ENCODE measurements around the gene ABCD2. TPM values are rescaled to one million over a fixed set of nuclear protein-coding genes. Genes with fewer than 3 reads are reported as not detected.
"Not testable (repeated sequence)": the region's sequence is repeated elsewhere in the genome, so short reads cannot be mapped to it uniquely, and the experiment has no call there.

The ABCD2 gene
- total and polyA plus RNA-seq, 4 donors: 4.0 to 21.2 (median 8.9) TPM

- Histone ChIP-seq H3K27me3 (ENCODE audit: control insufficient read depth, insufficient read depth, low read length) (no peaks in the 10 kb centered on the region), H3K27ac (ENCODE audit: low read depth, low read length) (no peak overlapping the region), H3K36me3 (ENCODE audit: control insufficient read depth, insufficient read depth, low read length) (no peaks in the 10 kb centered on the region), H3K9me3 (ENCODE audit: control insufficient read depth, insufficient read depth, low read length) (no peaks in the 10 kb centered on the region), H3K4me3 (ENCODE audit: low read depth, low read length) (no peak overlapping the region), H3K4me1 (ENCODE audit: control insufficient read depth, insufficient read depth, low read length) (no peaks in the 10 kb centered on the region)
- DNase-seq (ENCODE audit: low read depth in 4 of 6, low spot score in 6 of 6): no peak
- 85% methylated on average over 16 of the region's 20 CpGs for WGBS (ENCODE audit: insufficient coverage)
These were observed 6.6 kb upstream of the ABCD2 start for GRCh38 chr12:39626033-39626814.

GRCh38 chr12:39623919-39624318 is 4.3 kb upstream of the ABCD2 start:
- no peaks in the 10 kb centered on the region for H3K27me3 ChIP-seq (ENCODE audit: control insufficient read depth, insufficient read depth, low read length)
- no peak overlapping the region for H3K27ac ChIP-seq (ENCODE audit: low read depth, low read length)
- H3K4me1 ChIP-seq (ENCODE audit: control insufficient read depth, insufficient read depth, low read length): no peaks in the 10 kb centered on the region
- no CpG with 5 or more reads among the region's 1 CpG for WGBS (ENCODE audit: insufficient coverage)
- H3K9me3 ChIP-seq (ENCODE audit: control insufficient read depth, insufficient read depth, low read length): no peaks in the 10 kb centered on the region
- no peak overlapping the region for H3K4me3 ChIP-seq (ENCODE audit: low read depth, low read length)
- no peaks in the 10 kb centered on the region for H3K36me3 ChIP-seq (ENCODE audit: control insufficient read depth, insufficient read depth, low read length)
- no peak for DNase-seq (ENCODE audit: low read depth in 4 of 6, low spot score in 6 of 6)

DNA sequence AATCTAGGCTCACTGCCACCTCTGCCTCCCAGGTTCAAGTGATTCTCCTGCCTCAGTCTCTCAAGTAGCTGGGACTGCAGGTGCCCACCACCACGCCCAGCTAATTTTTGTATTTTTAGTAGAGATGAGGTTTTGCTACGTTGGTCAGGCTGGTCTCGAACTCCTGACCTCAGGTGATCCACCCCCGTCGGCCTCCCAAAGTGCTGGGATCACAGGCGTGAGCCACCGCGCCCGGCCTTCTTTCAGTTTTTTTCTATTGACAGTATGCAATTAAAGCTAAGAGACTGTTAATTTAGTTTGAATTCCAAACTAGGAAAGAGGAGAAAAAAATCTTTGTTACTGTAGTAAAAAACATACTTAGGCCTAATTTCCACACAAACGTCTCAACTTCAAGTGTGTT is 3.6 kb upstream of the ABCD2 start:
- H3K4me3 ChIP-seq (ENCODE audit: low read depth, low read length); H3K27me3 ChIP-seq (ENCODE audit: control insufficient read depth, insufficient read depth, low read length); H3K27ac ChIP-seq (ENCODE audit: low read depth, low read length); DNase-seq (ENCODE audit: low read depth in 4 of 6, low spot score in 6 of 6); H3K9me3 ChIP-seq (ENCODE audit: control insufficient read depth, insufficient read depth, low read length); H3K4me1 ChIP-seq (ENCODE audit: control insufficient read depth, insufficient read depth, low read length); H3K36me3 ChIP-seq (ENCODE audit: control insufficient read depth, insufficient read depth, low read length): not testable (repeated sequence)
- WGBS (ENCODE audit: insufficient coverage): 84% methylated on average over 3 of the region's 10 CpGs

DNA sequence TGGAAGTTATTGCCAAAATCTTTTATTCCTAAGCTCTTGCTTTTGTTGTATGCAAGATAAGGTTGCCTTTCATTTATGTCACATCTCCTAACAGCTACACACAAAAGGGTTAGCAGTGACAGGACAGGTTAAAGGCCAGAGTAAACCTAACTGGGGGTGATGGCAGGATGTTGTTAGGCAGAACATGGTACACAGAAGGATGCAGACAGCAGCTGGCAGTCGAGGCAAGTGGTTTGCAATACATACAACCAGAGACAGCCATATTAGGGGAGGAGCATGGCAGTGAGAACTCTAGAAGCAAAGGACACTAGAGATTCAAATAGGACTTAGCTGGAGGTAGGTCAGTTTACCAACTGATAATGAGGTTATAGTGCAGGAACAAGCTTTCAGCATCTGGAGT is 2.7 kb upstream of the ABCD2 start:
- H3K4me1 ChIP-seq (ENCODE audit: control insufficient read depth, insufficient read depth, low read length): no peaks in the 10 kb centered on the region
- no peak overlapping the region for H3K4me3 ChIP-seq (ENCODE audit: low read depth, low read length)
- no peaks in the 10 kb centered on the region for H3K27me3 ChIP-seq (ENCODE audit: control insufficient read depth, insufficient read depth, low read length)
- no peak for DNase-seq (ENCODE audit: low read depth in 4 of 6, low spot score in 6 of 6)
- WGBS (ENCODE audit: insufficient coverage): no CpG with 5 or more reads among the region's 1 CpG
- no peaks in the 10 kb centered on the region for H3K9me3 ChIP-seq (ENCODE audit: control insufficient read depth, insufficient read depth, low read length)
- no peaks in the 10 kb centered on the region for H3K36me3 ChIP-seq (ENCODE audit: control insufficient read depth, insufficient read depth, low read length)
- no peak overlapping the region for H3K27ac ChIP-seq (ENCODE audit: low read depth, low read length)

- Histone ChIP-seq H3K27ac (ENCODE audit: low read depth, low read length) (no peak overlapping the region), H3K9me3 (ENCODE audit: control insufficient read depth, insufficient read depth, low read length) (no peaks in the 10 kb centered on the region), H3K27me3 (ENCODE audit: control insufficient read depth, insufficient read depth, low read length) (no peaks in the 10 kb centered on the region), H3K4me3 (ENCODE audit: low read depth, low read length) (no peak overlapping the region), H3K36me3 (ENCODE audit: control insufficient read depth, insufficient read depth, low read length) (no peaks in the 10 kb centered on the region), H3K4me1 (ENCODE audit: control insufficient read depth, insufficient read depth, low read length) (no peaks in the 10 kb centered on the region)
- no peak for DNase-seq (ENCODE audit: low read depth in 4 of 6, low spot score in 6 of 6)
These were observed 2.1 kb upstream of the ABCD2 start for GRCh38 chr12:39621670-39622069.

DNA sequence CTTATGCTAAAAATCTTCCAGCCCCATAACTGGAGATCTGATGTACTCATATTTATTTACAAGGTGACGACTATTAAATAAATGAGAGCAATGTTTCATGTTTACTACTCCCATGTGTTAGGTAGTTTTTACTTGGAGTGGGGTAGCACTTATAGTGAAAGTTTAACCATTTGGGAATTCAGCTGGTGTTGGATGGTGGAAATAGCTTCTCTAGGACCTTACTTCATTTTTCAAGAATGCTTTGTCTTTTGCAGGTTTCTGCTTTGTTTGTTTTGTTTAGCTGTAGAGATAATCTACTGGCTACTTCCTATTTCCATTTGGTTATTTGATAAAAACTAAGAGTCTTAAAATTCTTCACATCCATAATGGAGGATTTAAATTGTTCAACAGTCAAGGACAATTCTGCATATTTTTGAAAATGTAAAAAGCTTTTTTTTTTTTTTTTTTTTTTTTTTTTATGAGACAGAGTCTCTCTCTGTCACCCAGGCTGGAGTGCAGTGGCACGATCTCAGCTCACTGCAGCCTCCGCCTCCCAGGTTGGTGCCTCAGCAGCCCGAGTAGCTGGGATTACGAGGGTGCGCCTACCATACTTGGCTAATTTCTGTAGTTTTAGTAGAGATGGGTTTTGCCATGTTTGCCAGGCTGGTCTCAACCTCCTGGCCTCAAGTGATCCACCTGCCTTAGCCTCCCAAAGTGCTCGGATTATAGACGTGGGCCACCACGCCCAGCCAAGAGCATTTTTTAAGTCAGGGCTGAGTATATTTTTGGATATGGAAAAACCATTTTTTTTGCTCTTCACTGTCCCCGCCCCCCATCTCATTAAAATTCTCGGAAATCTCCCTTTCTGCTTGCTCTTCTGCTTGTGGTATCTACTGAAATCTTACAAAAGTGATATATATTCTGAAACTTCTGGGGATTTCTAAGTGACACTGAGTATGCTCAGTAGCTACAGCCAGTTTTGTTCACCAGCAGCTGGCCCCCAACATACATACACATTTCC is 1.4 kb upstream of the ABCD2 start:
- peak overlapping the region; percentile 92 for H3K27ac ChIP-seq (ENCODE audit: low read depth, low read length)
- no peaks in the 10 kb centered on the region for H3K27me3 ChIP-seq (ENCODE audit: control insufficient read depth, insufficient read depth, low read length)
- no peaks in the 10 kb centered on the region for H3K9me3 ChIP-seq (ENCODE audit: control insufficient read depth, insufficient read depth, low read length)
- peak overlapping the region; percentile 69 for H3K4me3 ChIP-seq (ENCODE audit: low read depth, low read length)
- no peaks in the 10 kb centered on the region for H3K4me1 ChIP-seq (ENCODE audit: control insufficient read depth, insufficient read depth, low read length)
- H3K36me3 ChIP-seq (ENCODE audit: control insufficient read depth, insufficient read depth, low read length): no peaks in the 10 kb centered on the region
- peak in 1 of 6 donors; percentile 20 for DNase-seq (ENCODE audit: low read depth in 4 of 6, low spot score in 6 of 6)
- WGBS (ENCODE audit: insufficient coverage): 87% methylated on average over 4 of the region's 11 CpGs

DNA sequence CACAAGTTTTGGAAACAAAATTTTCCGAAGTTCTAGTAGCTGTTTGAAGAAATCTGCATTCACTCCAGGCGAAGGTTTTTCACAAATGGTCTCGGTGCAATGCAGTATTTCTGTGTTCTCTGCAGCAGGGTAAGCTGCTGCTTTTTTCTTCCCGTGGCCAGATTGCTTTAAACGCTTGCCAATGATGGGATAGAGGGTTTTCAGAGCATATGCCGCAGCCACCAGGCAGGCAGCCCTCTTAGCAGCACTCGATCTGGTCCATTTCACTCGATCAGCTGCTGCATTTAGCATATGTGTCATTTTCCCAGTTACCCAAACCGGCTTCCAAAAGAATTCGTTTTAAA is 315 bp downstream of the ABCD2 start:
- 5% methylated on average over 8 of the region's 10 CpGs for WGBS (ENCODE audit: insufficient coverage)
- Histone ChIP-seq H3K36me3 (ENCODE audit: control insufficient read depth, insufficient read depth, low read length) (no peaks in the 10 kb centered on the region), H3K9me3 (ENCODE audit: control insufficient read depth, insufficient read depth, low read length) (no peaks in the 10 kb centered on the region), H3K4me1 (ENCODE audit: control insufficient read depth, insufficient read depth, low read length) (no peaks in the 10 kb centered on the region), H3K27ac (ENCODE audit: low read depth, low read length) (peak overlapping the region; percentile 92), H3K4me3 (ENCODE audit: low read depth, low read length) (peak overlapping the region; percentile 69), H3K27me3 (ENCODE audit: control insufficient read depth, insufficient read depth, low read length) (no peaks in the 10 kb centered on the region)
- peak in 1 of 6 donors; percentile 96 for DNase-seq (ENCODE audit: low read depth in 4 of 6, low spot score in 6 of 6)

DNA sequence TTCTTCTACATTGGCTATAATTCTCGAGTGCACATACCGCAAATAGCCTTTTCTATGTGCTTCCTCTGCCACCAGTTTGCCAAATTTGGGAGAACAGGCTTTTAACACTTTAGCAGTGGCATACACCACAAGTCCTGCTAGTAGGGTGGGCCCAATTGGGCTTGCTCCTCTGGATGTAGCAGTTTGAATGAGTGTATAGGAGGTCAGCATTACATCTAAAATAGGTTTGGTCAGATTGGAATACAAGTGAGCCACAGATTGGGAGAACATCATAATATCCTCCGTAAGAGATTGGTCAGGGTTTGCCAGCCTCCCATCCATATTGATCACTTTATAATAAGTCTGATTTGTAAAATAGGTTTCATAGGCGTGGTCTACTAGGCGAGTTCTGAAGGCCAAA is 902 bp downstream of the ABCD2 start:
- peak in 1 of 6 donors; percentile 27 for DNase-seq (ENCODE audit: low read depth in 4 of 6, low spot score in 6 of 6)
- Histone ChIP-seq H3K36me3 (ENCODE audit: control insufficient read depth, insufficient read depth, low read length) (no peaks in the 10 kb centered on the region), H3K27me3 (ENCODE audit: control insufficient read depth, insufficient read depth, low read length) (no peaks in the 10 kb centered on the region), H3K4me1 (ENCODE audit: control insufficient read depth, insufficient read depth, low read length) (no peaks in the 10 kb centered on the region), H3K4me3 (ENCODE audit: low read depth, low read length) (peak overlapping the region; percentile 69), H3K27ac (ENCODE audit: low read depth, low read length) (peak overlapping the region; percentile 92), H3K9me3 (ENCODE audit: control insufficient read depth, insufficient read depth, low read length) (no peaks in the 10 kb centered on the region)
- WGBS (ENCODE audit: insufficient coverage): 47% methylated on average over 4 of the region's 5 CpGs

DNA sequence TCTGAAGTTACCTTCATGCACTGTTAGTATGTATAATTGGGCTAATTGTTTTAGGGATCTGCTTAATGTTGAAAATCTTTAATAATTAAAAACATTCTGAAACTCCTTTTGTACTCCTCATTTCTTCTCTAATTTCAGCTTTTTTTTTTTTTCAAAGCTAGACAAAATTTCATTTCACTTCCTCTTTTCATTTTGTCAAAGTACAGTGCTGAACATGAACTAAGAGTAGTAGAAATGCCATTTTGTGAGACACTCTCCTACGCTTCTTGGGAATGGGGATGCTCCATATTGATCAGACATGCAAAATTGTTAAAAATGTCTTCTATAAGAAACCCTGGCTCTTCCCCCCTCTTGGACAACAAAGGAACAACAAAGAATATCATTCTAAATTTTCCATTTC is 1.7 kb downstream of the ABCD2 start:
- Histone ChIP-seq H3K4me1 (ENCODE audit: control insufficient read depth, insufficient read depth, low read length) (no peaks in the 10 kb centered on the region), H3K36me3 (ENCODE audit: control insufficient read depth, insufficient read depth, low read length) (no peaks in the 10 kb centered on the region), H3K27ac (ENCODE audit: low read depth, low read length) (no peak overlapping the region), H3K4me3 (ENCODE audit: low read depth, low read length) (peak overlapping the region; percentile 69), H3K9me3 (ENCODE audit: control insufficient read depth, insufficient read depth, low read length) (no peaks in the 10 kb centered on the region), H3K27me3 (ENCODE audit: control insufficient read depth, insufficient read depth, low read length) (no peaks in the 10 kb centered on the region)
- no peak for DNase-seq (ENCODE audit: low read depth in 4 of 6, low spot score in 6 of 6)
- no CpG with 5 or more reads among the region's 1 CpG for WGBS (ENCODE audit: insufficient coverage)

Data from spinal cord (tissue), 10 donors.